Stimulated activated CD8-positive, alpha-beta memory T cell treated with anti-CD3 and anti-CD28 coated beads, Interleukin-15, amount 100 ng/mL, for 1 hour (primary cell): ENCODE measurements around the gene XRCC5.

Experiments used
- DNase-seq: peaks from one replicate; pipeline ENCODE4 v3.0.0-alpha.2; 2020; ENCODE audit warnings: low read depth

XRCC5 gene

DNA sequence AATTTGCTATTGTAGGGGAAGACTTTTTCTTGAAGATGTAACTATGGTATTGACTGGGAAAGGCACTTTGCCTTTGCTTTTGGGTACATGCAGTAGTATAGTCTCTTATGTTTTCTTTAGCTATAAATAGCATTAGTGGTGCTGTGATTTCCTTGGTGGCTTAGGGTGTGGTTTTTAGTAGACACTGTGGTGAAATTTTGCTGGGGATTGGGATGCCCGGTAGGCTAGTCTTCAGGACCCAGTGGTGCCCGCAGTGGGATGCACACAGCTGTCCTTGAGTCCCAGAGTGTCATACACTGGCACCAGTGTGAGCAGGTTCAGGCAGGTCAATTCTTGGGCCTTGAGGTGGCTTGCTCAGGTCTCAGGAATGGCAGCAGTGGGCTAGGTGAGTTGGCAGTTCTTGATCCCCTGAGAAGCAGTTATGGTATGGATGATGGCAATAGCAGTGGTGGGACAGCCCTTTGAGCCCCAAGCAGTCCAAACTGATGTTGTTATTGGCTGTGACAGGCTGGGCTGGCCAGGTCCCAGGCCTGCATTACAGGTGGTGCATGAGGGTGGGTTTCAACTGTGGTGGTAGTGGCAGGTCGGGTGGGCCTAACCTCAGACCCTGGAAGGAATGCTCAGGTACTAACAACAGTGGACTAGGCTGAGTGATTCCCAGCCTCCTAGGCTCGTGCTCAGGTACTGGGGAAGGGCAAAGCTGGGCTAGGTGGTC, 124.3 kb downstream of the XRCC5 start:
- DNase-seq, result no peak

DNA sequence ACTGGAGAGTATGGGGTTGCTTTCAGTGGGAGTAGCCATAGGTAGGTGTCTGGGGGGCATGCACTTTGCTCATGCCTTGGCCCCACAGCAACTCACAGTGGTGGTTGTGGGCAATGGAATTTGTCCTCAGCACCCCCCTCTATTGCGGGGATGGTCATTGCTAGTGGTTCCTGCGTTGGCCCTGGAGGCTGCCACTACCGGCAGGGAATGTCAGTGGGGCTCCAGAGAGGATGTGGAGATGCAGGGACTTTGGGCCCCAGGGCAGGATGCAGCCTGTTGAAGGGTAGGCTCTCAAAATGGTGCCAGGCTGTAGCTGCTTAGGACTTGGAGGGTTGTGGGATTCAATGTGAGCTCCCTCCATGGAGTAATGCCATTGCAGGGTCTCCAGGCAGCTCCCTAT, 125.0 kb downstream of the XRCC5 start:
- DNase-seq, result no peak

DNA sequence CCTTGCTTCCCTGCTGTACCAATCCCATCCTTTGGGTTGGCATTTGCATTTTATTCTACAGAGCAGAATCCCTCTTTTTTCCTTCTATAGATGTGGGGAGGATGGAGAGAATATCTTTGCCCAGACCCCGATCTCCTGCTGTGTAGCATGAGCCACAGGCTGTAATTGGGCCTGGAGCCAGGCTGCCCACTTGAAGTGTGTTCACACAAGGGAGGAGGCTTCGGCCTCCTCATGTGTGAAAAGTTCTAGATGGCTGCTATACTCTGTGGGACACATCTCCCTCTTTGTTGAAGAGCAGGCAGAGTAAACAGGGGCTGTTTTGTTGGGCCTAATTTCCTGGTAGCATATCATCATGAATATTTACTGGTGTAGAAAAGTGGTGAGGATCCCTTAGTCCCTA, 126.3 kb downstream of the XRCC5 start:
- no peak for DNase-seq

DNA sequence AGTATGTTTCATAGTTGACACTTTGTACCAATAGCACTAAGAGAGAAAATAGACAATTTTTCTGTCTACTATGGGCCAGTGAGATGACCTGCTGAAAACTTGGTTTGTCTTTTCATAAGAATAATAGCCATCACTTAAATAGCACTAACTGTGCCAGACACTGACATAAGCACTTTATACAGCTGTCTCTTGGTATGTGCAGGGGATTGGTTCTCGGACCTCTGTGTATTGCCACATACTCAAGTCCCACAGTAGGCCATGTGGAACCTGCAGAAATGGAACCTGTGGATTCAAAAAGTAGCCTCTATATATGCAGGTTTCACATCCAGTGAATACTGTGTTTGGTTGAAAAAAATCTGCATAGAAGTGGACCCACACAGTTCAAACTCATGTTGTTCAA, 126.7 kb downstream of the XRCC5 start:
- DNase-seq, result no peak

DNA sequence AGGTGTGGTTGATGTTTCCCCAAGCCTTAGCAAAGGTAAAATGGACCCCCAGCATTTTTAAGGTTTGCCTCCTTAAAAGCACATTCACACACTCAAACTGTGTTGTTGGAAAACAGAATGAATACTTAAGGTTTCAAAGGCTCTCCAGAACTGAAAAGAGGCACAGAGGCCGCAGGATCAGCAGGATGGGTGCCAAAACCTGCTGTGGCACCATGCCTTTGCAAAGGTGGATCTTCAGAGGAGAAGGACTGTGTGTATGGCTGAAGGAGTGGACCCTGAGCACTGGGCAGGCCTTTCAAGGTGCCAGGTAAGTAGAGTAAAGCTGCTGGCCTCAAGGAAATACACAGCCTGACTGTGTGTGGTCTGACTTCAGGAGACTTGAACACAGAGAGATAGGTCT, 127.3 kb downstream of the XRCC5 start:
- DNase-seq, result no peak

DNA sequence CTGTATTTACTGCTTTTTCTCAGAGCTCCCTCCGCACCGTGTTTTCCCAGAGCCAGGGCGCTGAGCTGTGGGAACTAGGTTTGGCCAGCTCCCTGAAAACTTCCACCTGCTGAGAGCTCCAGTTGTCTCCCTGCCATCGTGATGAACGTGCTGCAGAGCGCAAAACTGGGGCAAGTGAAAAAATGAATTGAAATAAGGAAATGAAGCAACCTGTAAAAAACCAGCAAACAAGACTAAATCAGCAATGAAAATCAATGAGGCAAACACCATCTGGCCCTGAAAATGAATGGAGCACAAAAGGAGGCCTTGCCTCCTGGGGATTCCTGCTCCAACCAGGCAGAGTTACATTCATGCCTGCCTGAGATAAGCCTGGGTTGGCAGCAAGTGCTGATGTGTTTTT, 133.2 kb downstream of the XRCC5 start:
- DNase-seq, result no peak

DNA sequence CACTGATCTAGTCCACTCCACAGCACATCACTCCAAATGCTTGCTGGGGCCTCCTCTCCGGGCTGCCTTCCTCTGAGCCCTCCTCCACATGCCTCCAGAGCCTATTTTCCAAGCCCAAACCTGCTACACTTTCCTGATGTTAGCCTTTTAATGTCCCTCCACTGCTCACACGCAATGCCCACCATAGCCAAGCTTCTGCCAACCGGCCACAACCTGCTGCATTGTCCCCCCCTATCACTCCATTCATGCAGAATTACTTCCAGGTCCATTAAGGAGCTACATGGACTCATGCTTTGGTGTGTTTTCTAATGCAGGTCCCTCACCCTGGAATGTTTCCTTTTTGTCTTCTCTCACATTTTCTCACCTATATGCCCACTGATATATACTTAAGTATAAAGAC, 133.9 kb downstream of the XRCC5 start:
- DNase-seq, result no peak

DNA sequence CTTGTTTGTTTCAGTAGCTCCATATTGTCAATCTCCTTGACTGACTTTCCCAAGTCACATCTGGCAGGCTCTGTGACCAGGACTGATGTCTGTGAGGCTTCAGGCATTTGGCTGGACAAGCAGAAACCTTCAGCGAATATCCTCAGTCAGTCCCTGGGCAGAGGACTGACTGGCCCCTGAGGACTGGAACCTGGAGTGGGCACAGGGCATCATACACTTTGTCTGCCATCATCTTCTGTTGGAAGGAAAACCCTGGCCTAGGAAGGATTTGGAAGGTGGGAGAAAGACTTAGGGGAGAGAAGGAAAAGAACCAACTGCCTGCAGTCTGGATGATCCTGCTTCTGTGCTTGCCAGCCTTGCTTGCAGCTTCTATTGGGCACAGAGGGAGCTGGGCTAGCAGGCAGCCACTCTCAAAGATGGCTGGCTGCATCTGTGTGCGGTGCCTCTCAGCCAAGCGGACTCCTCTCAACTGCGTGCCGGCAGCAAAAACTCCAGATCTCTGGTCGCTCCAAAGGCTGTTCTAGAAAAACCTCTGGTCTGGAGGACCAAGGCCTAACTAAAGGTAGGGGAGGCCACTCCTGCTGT, 136.3 kb downstream of the XRCC5 start:
- DNase-seq, result no peak

DNA sequence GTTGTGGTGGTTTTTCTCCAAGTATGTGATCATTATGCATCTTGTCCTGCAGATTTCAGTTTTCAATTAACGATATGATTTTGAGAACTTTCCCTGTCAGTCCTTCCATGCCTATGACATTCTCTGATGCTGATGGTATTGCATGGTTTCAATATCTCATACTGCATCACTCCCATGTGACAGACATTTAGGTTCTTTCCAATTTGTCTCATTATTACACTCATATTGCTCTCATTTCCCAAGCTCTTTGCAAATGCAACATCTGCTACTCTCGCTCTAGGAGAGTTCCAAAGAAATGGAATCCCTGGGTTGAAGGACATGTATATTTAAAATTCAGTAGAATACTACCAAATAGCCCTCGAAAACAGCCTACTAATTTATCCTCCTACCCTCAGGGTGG, 137.6 kb downstream of the XRCC5 start:
- no peak for DNase-seq
